Loucy (cell line): Measurements from ENCODE around the gene FAM131A.

Experiments
- CTCF ChIP-seq: fragments of 200-600 bp; sonication (generic); conservative IDR thresholded peaks from 2 replicates; pipeline ENCODE4 v1.5.1; 2014; ENCODE audit warnings: mild to moderate bottlenecking, antibody characterized with exemption, low read length
- EZH2phosphoT487 ChIP-seq: fragments of 200-600 bp; IDR thresholded peaks from 2 replicates; pipeline ENCODE4 v1.6.1; 2018; ENCODE audit warnings: antibody characterized with exemption, mild to moderate bottlenecking, moderate library complexity, borderline replicate concordance

- TF ChIP-seq CTCF (no peak), EZH2phosphoT487 (no peak)
Observed at GRCh38 chr3:184388936-184389230, 51.5 kb downstream of the FAM131A start.
